GM12864 (cell line): ENCODE measurements around the gene EXOC7.
"Not testable (repeated sequence)": the region's sequence is repeated elsewhere in the genome, so short reads cannot be mapped to it uniquely, and the experiment has no call there.

Experiments
- DNase-seq: peaks from one replicate; pipeline ENCODE4 v3.0.0-alpha.2; 2011; ENCODE audit warnings: low read depth
- H3K4me3 ChIP-seq: 2 replicates; pipeline ENCODE4 v1.5.1; 2011; ENCODE audit warnings: mild to moderate bottlenecking, low read depth, low read length, control low read depth
- CTCF ChIP-seq: IDR thresholded peaks from 2 replicates; pipeline ENCODE4 v1.5.1; 2011; ENCODE audit warnings: low read depth, mild to moderate bottlenecking, moderate library complexity, low read length, control low read depth, inconsistent platforms; ENCODE audit errors: missing control alignments

EXOC7 gene

GRCh38 chr17:76079535-76079955, 24.0 kb downstream of the EXOC7 start:
- no peak for TF ChIP-seq CTCF
- DNase-seq = no peak
- no peak overlapping the region for H3K4me3 ChIP-seq

GRCh38 chr17:76078860-76079534, 24.6 kb downstream of the EXOC7 start, which contains the start of gene ZACN:
Gene ZACN, plus strand, starts transcription at chr17:76079182. Its CDS starts 83 bp downstream, at chr17:76079265.
- TF ChIP-seq CTCF = no peak
- DNase-seq = no peak
- no peak within 1 kb of the TSS for H3K4me3 ChIP-seq

- not testable (repeated sequence) for H3K4me3 ChIP-seq, DNase-seq
Measured at GRCh38 chr17:76078370-76078769, 25.2 kb downstream of the EXOC7 start.

- no peak overlapping the region for H3K4me3 ChIP-seq
- no peak for TF ChIP-seq CTCF
- DNase-seq = no peak
Measured at GRCh38 chr17:76077584-76078110, 25.9 kb downstream of the EXOC7 start.

- DNase-seq = no peak
- no peak overlapping the region for H3K4me3 ChIP-seq
- no peak for TF ChIP-seq CTCF
Measured at GRCh38 chr17:76076765-76077583, 26.6 kb downstream of the EXOC7 start.

- no peak overlapping the region for H3K4me3 ChIP-seq
- no peak for TF ChIP-seq CTCF
- DNase-seq = no peak
Measured at GRCh38 chr17:76076146-76076764, 27.3 kb downstream of the EXOC7 start.

- no peak for TF ChIP-seq CTCF
- H3K4me3 ChIP-seq = no peak overlapping the region
- no peak for DNase-seq
Measured at GRCh38 chr17:76075364-76076145, 28.0 kb downstream of the EXOC7 start.
